GM10847 (cell line): ENCODE measurements around the gene TENT5C.

ENCODE experiments used
- POLR2A ChIP-seq: IDR thresholded peaks from 2 replicates; pipeline ENCODE4 v1.6.1; 2011; ENCODE audit not compliant: insufficient read length; ENCODE audit errors: extremely low read depth

The TENT5C gene

DNA sequence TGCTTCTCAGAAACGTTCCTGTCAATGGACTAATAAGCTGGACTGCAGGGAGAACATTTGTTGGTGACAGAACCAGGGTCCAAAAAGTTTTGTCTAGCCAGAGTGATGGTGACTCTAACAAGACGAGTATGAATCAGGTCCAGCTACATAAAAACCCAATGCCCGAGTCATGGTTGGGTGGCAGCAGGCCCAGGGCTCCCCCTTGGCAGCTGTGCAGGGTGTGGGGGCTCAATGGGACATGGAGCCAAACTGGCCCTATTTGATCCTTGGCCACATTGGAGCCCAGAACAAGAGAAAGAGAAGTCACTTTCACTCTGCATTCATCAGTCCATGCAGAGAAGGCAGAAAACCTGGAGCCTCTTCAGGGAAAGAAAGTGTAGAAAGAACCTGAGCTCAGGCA is 37.9 kb upstream of the TENT5C start:
- TF ChIP-seq POLR2A: no peak

DNA sequence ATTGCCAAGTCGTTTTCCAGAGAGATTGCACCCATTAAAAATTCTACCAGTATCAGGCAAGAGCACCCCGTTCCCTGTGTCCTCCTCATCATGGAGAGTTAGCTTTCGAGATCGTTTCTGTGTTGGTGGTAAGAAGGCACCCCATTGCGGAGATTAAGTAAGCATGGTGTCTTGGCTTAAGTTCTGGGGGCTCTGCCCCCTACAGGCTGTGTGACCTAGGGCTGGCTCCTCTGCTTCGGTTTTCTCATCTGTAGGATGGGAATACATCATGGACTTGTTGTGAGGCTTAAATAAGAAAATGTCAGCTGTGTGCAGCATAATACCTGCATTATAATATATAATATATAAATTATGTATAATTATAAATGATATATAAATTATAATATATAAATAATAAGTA is 36.8 kb upstream of the TENT5C start:
- no peak for TF ChIP-seq POLR2A

DNA sequence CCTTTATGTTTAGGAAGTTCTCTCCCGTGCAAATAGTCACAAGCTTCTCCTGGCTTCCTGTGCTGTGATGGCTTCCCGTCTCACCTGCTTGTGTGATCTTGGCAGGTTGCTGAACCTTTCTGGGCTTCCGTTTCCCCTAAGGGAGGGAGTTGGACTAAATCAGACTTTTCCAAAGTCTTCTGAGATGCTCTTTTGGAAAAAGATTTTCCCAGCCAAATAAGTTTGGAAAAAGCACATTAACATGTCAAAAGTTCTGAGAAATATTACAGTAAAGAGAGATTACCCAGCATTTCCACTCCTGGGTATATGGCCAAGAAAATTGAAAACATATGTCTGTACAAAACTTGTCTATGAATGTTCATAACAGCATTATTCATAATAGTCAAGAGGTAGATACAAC is 36.0 kb upstream of the TENT5C start:
- no peak for TF ChIP-seq POLR2A

DNA sequence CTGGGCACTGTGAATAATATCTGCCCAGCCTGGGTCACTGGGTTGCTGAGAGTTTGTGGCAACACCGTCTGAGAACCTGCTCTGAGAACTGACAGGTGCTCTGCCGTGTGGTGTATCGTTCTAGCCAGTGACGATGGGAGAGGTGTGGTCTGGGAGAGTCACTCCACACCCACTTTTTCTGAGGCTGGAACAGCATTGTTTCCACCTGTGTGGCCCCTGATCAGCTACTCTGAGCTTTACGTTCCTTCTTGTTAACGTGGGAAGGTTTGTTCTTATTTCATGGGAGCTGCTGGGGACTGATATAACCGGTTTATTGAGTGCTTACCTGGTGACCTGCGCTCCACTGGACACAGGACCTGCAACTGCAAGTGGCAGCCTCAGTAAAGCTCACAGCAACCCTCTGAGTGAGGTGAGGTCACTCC is 34.8 kb upstream of the TENT5C start:
- no peak for TF ChIP-seq POLR2A

DNA sequence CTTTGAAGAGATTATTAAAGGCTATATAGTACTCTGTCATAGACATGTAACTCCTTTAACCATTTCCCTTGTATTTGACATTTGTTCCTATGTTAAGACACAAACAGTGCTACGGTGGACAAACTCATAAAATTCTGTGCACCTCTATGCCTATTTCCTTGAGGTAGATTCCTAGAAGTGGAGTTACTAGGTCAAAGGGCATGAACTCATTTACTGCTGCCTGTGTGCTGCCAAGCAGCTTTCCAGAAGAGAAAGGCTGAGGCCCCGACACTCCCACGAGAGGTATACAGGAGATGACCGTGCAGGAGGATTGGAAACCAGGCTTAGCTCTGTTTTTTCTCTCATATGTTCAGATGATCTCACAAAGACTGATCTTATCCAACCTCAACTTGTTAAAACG is 34.4 kb upstream of the TENT5C start:
- TF ChIP-seq POLR2A: no peak

DNA sequence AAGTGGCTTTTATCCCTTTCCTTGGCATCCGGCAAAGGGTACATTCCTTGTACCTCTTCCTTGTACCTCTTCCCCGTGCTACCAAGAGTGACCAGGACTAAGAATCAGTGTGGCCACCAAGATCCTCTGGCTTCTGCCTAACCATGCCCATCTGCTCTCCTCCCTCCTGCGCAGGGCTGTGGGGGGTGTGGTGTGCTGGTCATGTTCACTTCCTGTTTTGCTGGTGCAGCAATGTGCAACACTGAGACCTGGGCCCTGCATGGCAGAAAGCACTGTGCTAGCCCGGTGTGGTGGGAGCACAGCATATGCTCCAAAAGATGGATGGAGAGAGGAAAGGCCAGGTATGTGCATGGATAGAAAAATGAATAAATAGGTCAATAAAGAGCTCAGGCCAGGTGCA is 33.3 kb upstream of the TENT5C start:
- TF ChIP-seq POLR2A: no peak

DNA sequence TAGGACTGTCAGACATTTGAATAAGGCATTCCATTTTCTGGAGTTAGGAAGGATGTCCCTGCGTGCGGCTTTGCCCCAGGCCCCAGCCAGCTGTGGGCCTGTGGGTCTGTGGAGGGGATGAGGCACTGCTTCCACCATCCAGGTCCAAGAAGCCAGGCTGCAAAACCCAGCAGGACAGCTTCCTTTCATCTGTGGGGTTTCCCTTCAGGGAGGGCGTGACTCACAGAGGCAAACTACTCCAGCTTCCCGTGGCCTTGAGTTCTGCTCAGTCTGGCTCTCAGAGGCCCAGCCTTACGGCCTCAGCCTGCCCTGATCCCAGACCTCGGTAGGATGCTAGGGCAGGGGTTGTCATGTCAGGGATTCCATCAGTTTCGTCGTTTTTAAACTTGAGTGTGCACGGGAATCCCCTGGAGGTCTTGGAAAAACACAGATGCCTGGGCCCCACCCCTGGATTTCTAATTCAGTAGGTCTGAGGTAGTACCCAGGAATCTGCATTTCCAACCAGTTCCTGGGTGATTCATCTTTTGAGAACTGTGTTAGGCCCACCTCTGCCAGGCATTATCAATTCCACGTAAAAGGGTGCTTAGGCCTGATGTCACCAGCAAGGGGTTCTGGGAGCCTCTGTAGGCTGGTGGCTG is 32.3 kb upstream of the TENT5C start:
- no peak for TF ChIP-seq POLR2A

DNA sequence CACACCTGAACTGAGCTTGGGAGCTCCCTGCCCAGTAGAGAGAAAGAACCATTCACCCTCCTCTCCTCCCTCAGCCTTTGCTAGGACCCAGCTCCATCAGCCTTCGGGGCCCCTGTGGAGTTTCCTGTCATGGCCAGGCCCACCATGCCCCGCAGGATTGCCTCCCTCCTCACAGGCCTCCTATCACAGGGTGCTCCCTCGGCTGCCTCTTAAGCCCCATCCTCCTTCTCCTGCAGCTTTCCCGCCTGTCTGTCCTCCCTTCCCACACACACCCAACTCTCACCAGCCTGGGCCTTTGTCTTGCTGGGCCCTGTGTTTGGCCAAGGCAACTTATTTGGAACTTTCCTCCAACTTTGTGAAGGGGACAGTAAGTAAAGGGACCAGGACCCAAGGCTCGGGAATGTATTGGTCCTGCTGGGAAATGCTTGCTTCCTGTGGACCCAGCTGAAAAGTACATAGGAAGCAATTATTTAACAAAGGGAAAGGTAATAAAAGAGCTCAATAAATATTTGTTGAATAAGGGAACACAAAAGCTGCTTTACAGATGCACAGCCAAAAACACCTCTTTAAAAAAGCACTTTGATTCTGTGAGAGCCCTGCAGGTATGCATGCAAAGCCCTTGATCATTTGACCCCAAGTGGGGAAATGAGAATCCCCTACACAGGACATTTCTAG is 31.6 kb upstream of the TENT5C start:
- no peak for TF ChIP-seq POLR2A

DNA sequence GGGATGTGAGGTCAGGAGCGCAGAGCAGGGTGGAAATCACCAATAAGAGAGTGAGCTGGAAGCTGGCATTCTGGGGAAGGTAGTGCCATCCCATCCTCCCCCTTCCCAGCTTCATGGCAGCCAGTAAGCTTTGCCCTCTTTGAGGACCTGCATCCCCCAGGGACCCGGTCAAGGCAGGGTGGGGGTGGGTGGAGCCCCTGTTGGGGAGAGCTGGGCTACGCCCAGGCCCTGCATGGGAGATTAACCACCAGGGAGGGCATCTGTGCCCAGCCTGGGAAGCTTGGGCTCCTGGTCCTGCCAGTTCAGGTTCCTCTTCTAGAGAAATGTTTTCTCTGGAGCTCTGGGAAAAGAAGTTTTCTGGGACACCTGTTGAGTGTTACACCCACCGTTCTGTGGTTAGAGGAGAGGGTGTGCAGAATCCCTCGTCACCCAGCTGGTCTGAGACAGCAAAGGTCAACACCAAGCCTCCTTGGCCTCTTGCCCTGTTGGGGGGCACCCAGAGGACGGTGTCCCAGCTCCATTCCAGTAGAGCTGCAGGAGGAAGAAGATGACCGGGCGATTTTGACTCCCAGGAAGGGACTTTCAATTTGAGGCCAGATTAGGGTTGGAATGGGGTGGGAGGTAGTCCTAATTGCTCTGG is 30.1 kb upstream of the TENT5C start:
- no peak for TF ChIP-seq POLR2A

DNA sequence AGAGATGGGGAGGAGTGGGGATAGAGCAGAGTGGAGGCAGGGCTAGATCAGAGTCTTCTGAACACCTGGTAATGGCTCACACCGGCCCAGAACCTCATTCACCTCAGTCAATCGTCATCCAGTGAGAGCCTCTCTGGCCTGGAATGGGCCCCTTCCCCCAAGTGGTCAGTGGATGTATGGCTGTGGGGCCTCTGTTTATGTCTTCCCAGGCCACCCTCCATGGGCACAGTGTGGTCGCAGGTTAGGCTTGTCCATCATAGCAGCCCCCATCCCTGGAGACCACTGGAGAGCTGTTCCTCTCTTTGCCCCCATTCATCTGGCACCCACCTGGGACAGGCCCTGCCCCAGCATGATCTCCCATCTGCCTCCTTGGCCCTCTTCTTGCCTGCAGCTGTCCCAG is 29.6 kb upstream of the TENT5C start:
- no peak for TF ChIP-seq POLR2A

DNA sequence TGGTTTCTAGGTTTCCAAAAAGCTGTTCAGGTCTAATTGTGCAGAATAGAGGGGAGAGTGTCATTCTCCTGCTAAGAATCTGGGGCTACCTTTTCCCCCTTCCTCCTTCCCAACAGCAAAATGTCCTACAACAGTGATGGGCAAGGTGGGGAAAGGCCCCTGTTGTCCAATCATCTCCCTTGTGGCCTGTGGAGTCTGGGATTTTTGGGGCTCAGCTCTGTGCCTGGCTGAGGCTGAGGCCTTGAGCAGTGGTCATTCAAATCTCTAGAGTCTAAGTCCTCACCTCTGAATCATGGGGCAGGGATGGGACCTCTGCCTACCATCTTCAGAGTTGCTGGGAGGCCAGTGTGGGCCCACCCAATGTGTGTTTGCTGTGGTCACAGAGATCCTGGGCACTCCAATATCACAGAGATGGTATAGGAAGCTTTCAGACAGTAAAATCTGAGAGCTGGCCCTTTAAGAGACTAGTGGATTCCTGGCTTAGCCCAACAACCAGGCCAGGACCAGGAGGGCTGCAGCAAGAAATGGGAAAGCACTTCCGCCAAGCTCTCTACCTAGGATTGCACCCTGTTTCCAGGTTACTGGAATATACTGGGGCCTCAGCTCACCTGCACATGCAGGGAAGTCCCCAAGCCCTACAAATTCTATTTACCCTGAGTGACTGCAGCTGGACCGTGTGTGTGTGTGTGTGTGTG is 28.5 kb upstream of the TENT5C start:
- no peak for TF ChIP-seq POLR2A

DNA sequence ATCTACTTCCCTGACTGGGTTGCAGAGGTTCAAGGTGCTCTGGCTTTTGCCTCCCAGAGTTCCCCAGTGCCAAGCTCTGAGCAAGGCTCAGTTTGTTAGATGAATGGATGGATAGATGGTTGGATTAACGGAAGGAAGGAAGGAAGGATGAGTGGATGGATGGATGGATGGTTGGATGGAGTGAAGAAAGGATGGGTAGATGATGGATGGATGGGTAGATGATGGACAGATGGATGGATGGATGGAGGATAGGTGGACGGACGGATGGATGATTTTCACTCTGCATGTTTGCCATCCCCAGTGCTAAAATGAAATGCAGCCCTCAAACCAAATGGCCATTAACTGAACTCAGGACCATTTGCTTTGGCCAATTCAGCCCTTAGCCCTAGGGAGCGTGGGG is 27.4 kb upstream of the TENT5C start:
- no peak for TF ChIP-seq POLR2A

DNA sequence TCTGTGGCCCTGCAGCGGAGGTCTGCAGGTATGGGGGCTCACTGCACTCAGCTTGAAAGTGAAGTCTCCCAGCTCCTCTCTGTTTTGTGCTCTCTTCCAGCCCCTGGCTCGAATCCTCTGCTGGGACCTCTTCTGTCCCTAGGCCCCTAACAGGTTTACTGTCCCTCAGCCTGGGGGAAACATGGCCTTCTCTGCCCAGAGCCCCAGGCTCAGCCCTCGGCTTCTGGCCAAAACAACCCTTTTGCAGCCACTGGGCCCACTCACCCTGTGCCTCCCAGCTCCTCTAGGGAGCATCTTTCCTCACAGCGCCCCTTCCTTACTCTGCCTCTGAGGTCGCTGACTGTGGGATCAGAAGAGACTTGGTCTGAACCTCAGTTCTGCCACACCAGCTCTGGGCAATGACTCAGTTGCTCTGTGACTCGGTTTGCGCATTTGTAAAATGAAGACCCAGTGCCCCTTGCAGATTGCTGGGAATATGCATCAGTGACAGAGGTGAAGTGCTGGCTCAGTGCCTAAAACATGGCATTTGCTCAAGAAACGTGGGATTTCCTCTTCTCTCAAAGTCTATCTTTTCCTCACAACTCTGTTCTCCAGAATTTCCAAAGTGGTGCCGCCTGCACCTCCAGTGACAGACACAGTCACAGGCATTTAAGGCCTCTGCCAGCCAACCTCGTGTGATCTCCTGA is 26.5 kb upstream of the TENT5C start:
- no peak for TF ChIP-seq POLR2A

DNA sequence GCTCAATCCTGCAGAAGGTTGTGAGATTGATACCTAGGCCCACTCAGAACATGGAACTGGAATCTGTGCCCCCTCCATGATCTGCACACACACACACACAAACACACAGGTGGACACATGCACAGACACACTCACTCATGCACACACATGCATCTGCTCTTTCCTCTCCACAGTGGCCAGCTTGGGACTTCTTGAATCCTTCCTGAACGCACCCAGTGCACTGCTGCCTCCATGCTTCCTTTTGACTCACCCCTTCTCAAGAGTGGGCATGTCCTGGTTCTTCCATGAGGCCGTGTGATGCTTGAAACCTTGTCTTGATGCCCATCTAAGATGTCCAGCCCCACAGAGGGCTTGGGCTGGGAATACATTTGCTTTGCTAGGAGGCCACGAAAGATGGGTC is 25.4 kb upstream of the TENT5C start:
- no peak for TF ChIP-seq POLR2A

DNA sequence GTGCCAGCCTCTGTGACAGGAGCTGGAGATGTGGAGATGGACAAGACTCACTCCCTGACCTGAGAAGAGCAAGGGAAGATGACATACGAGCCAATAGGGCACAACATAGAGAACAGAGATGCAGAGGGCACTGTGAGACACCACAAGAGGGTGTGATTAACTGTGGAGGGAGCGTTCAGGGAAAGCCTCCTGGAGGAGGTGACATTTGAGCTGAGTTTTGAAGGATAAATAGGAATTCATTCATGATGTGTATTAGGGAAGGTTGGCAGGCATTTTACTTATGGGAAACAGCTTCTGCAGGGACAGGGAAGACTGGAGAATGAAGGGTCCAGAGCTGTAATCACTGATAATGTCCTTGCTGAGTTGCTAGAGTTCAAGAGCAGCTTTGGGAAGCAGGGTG is 25.0 kb upstream of the TENT5C start:
- TF ChIP-seq POLR2A: no peak
